ENCODE measurements around the gene UGGT2.

DNA sequence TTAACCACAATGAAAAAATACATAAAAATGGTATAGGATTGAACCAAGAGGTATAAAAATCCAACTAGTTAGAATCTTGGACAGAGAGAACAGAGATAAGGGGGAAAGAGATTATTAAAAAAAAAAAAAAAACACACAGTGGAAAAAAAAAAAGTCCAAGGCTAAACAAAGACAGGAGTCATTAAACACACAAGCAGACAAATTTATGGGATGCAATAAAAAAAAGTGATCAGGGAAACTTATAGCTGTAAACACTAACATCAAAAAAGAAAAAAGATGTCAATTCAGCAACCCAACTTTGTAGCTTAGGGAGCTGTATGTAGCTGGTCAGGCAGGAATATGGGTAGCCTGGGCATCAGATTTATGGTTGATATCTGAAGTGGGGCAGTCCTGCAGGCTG lies 247.3 kb downstream of the UGGT2 start:
- TF ChIP-seq, protein P1, sequence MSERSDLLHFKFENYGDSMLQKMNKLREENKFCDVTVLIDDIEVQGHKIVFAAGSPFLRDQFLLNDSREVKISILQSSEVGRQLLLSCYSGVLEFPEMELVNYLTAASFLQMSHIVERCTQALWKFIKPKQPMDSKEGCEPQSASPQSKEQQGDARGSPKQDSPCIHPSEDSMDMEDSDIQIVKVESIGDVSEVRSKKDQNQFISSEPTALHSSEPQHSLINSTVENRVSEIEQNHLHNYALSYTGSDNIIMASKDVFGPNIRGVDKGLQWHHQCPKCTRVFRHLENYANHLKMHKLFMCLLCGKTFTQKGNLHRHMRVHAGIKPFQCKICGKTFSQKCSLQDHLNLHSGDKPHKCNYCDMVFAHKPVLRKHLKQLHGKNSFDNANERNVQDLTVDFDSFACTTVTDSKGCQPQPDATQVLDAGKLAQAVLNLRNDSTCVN (CRISPR knock-in tag; IDR thresholded peaks at IDR 0.05; ENCODE audit: borderline replicate concordance) = no peak
- TF ChIP-seq POLR2A (IDR thresholded peaks at IDR 0.05; ENCODE audit: insufficient read depth in 1 of 2, low read depth in 2 of 2, low read length in 2 of 2) (no peak), KAT2B (IDR thresholded peaks at IDR 0.05; ENCODE audit: borderline replicate concordance, low read depth, low read length) (no peak)
